ENCODE data around the gene LAMB4. TPM values are rescaled to one million over a fixed set of nuclear protein-coding genes. Genes with fewer than 3 reads are reported as not detected.

The LAMB4 gene
- total RNA-seq, 2 donors from 2014 or later = not detected

GRCh38 chr7:108137040-108137439 is 6.9 kb upstream of the LAMB4 start:
- Mint-ChIP-seq H3K9me3 (peaks cover 0 to 5% of the 10 kb centered on the region in 2 donors), H3K4me1 (ENCODE audit: low read depth) (peaks cover 37% of the 10 kb centered on the region), H3K27me3 (ENCODE audit: low read depth) (peaks cover 18% of the 10 kb centered on the region), H3K4me3 (no peak overlapping the region), H3K36me3 (ENCODE audit: insufficient read depth in 2 of 2) (peaks cover 2% of the 10 kb centered on the region in 2 donors), H3K27ac (no peak overlapping the region)
- no peak for ATAC-seq (replicated peaks in 1 of 2)
- no peak for DNase-seq

DNA sequence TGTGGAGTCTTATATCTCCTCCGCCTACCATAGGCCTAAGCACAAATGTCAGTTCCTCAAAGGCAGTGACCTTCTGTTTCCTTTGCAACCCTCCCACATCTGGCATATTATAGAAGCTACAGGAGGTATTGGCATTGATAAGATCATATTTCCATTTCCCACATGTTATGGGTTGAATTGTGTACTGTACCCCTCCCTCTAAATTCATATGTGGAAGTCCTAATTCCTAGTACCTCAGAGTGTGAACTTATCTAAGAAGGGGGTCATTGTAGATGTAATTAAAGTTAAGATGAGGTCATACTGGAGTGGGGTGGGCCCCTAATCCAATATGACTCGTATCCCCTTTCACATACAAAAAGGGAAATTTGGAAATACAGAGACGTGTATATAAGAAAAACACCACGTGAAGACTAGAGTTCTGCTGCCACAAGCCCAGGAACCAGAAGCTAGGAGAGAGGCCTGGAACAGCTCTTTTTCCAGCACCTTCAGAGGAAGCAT is 6.1 kb upstream of the LAMB4 start:
- no peak for DNase-seq
- ATAC-seq (replicated peaks in 1 of 2) = peak; percentile 39 to 49
- peaks cover 18% of the 10 kb centered on the region for H3K27me3 Mint-ChIP-seq (ENCODE audit: low read depth)
- H3K36me3 Mint-ChIP-seq (ENCODE audit: insufficient read depth in 2 of 2) = peaks cover 2% of the 10 kb centered on the region in 2 donors
- peak overlapping the region; percentile 3 to 11 for H3K4me3 Mint-ChIP-seq
- H3K9me3 Mint-ChIP-seq = peaks cover 0 to 5% of the 10 kb centered on the region in 2 donors
- H3K4me1 Mint-ChIP-seq (ENCODE audit: low read depth) = peaks cover 37% of the 10 kb centered on the region
- H3K27ac Mint-ChIP-seq = no peak overlapping the region

DNA sequence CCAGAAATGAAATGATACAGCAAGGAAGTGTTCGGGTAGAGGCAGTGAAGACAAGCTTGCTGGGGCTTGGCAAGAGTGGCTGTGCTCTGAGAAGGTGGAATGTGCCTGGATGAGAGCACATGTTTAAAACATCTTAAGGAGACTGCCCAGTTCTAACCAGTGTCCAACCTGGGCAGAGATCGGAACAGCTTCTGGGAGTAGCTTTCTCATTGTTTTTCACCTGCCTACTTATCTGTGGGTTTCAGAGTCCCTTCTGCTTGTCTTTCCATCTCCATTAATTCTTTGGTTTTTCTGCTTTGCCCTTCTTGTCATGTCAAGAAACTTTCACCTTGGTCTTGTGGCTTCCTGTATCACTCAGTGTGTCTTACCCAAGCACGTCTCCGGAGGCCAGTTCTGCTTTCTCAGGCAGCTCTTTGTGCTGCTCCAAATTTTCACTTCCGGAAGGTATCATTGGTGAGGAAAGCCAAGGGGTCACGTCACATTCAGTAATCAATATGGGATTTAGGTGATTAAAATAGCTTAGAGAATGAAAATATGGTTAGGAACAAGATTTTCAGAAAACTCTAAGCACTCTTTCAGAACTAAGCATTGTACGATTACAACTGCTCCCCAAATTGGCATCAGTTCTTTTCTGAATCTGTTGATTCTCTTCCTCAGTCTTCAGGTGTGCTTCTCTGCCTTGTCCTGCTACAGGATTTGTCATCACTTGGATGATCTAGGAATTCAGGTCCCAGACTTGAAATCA is 5.5 kb upstream of the LAMB4 start:
- H3K36me3 Mint-ChIP-seq (ENCODE audit: insufficient read depth in 2 of 2) = peaks cover 2% of the 10 kb centered on the region in 2 donors
- no peak overlapping the region for H3K27ac Mint-ChIP-seq
- H3K27me3 Mint-ChIP-seq (ENCODE audit: low read depth) = peaks cover 18% of the 10 kb centered on the region
- H3K4me1 Mint-ChIP-seq (ENCODE audit: low read depth) = peaks cover 37% of the 10 kb centered on the region
- H3K4me3 Mint-ChIP-seq = peak overlapping the region; percentile 11 to 33
- peak; percentile 91 to 92 for ATAC-seq (replicated peaks in 1 of 2)
- peaks cover 0 to 5% of the 10 kb centered on the region in 2 donors for H3K9me3 Mint-ChIP-seq
- peak; percentile 32 to 53 for DNase-seq

DNA sequence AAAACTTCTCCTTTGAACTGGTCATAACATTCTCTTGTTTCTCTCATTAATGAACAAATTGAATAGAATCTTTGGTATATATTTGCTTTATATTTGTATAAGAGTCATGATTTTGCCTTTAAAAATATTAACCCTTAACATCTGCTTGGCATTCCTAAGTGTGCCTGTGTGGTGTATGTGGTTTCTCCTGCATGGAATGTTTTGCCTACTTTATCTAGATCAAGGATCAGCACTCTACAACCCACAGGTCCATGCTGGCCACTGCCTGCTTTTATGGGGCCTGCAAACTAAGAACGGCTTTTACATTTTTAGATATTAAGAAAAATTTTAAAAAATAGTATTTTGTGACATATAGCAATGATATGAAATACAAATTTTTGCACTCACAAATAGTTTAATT is 4.3 kb upstream of the LAMB4 start:
- Mint-ChIP-seq H3K27me3 (ENCODE audit: low read depth) (peaks cover 14% of the 10 kb centered on the region), H3K36me3 (ENCODE audit: insufficient read depth in 2 of 2) (peaks cover 2% of the 10 kb centered on the region in 2 donors), H3K27ac (no peak overlapping the region), H3K9me3 (peaks cover 0 to 5% of the 10 kb centered on the region in 2 donors), H3K4me1 (ENCODE audit: low read depth) (peaks cover 37% of the 10 kb centered on the region), H3K4me3 (no peak overlapping the region)
- no peak for DNase-seq
- ATAC-seq (replicated peaks in 1 of 2) = no peak

- ATAC-seq (replicated peaks in 1 of 2) (no peak), DNase-seq (no peak)
- Mint-ChIP-seq H3K27ac (no peak overlapping the region), H3K4me3 (no peak overlapping the region), H3K36me3 (ENCODE audit: insufficient read depth in 2 of 2) (peaks cover 2% of the 10 kb centered on the region in 2 donors), H3K4me1 (ENCODE audit: low read depth) (peaks cover 27% of the 10 kb centered on the region), H3K27me3 (ENCODE audit: low read depth) (peaks cover 6% of the 10 kb centered on the region), H3K9me3 (peaks cover 0 to 4% of the 10 kb centered on the region in 2 donors)
These were observed 2.5 kb upstream of the LAMB4 start for GRCh38 chr7:108132551-108133265.

GRCh38 chr7:108129018-108129965 is 869 bp downstream of the LAMB4 start:
- no peak for DNase-seq
- no peak for ATAC-seq (replicated peaks in 1 of 2)
- no peaks in the 10 kb centered on the region for H3K9me3 Mint-ChIP-seq
- no peak overlapping the region for H3K27ac Mint-ChIP-seq
- H3K36me3 Mint-ChIP-seq (ENCODE audit: insufficient read depth in 2 of 2) = no peaks in the 10 kb centered on the region
- no peak overlapping the region for H3K4me3 Mint-ChIP-seq
- H3K27me3 Mint-ChIP-seq (ENCODE audit: low read depth) = peaks cover 6% of the 10 kb centered on the region
- H3K4me1 Mint-ChIP-seq (ENCODE audit: low read depth) = no peaks in the 10 kb centered on the region

DNA sequence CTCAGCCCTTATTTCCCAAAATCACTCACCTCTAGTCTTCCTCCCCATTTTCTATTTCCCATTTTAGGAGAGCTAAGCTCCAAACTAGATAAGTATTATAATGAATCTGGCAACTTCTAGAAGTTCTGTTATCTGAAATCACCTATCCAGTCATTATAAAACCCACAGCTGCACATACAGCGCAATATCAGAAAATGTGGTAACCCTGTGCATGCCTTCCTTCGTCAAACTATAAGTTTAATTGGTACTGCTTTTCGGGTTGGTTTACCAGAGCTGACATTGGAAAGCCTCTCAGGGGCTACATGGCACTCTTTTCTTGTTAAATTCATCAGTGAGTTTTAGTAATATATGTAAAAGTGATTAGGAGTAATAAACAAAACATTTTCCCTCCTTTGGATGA is 1.6 kb downstream of the LAMB4 start:
- H3K4me3 Mint-ChIP-seq = no peak overlapping the region
- no peaks in the 10 kb centered on the region for H3K36me3 Mint-ChIP-seq (ENCODE audit: insufficient read depth in 2 of 2)
- peaks cover 6% of the 10 kb centered on the region for H3K27me3 Mint-ChIP-seq (ENCODE audit: low read depth)
- no peak overlapping the region for H3K27ac Mint-ChIP-seq
- H3K9me3 Mint-ChIP-seq = no peaks in the 10 kb centered on the region
- H3K4me1 Mint-ChIP-seq (ENCODE audit: low read depth) = no peaks in the 10 kb centered on the region
- ATAC-seq (replicated peaks in 1 of 2) (peak in 1 of 2 donors; percentile 35), DNase-seq (no peak)

GRCh38 chr7:108127461-108127860 is 2.7 kb downstream of the LAMB4 start:
- Mint-ChIP-seq H3K36me3 (ENCODE audit: insufficient read depth in 2 of 2) (no peaks in the 10 kb centered on the region), H3K9me3 (no peaks in the 10 kb centered on the region), H3K27ac (no peak overlapping the region), H3K27me3 (ENCODE audit: low read depth) (peaks cover 3% of the 10 kb centered on the region), H3K4me3 (no peak overlapping the region), H3K4me1 (ENCODE audit: low read depth) (no peaks in the 10 kb centered on the region)
- ATAC-seq (replicated peaks in 1 of 2) (no peak), DNase-seq (no peak)

DNA sequence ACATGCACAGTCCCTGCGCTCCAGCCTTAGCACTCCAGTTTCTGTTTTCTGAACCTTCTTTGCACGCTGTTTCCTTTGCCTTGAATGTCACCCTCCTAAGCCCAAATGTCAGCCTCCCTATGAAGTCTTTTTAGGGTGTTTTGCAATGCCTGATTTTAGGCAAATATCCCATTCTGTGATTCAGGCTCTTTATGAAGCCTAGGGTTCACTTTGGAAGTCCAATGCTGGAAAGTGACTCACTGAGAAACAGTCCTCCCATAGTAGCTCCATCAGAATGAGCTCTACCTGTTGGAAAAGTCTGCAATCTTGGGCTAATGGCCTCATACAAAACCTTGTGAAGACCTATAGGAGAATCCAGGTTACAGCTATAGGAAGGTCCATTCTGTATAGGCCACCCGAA is 5.3 kb downstream of the LAMB4 start:
- Mint-ChIP-seq H3K4me3 (no peak overlapping the region), H3K9me3 (no peaks in the 10 kb centered on the region), H3K27ac (no peak overlapping the region), H3K4me1 (ENCODE audit: low read depth) (peaks cover 3% of the 10 kb centered on the region), H3K27me3 (ENCODE audit: low read depth) (no peaks in the 10 kb centered on the region), H3K36me3 (ENCODE audit: insufficient read depth in 2 of 2) (no peaks in the 10 kb centered on the region)
- no peak for DNase-seq
- no peak for ATAC-seq (replicated peaks in 1 of 2)

- H3K9me3 Mint-ChIP-seq = no peaks in the 10 kb centered on the region
- H3K36me3 Mint-ChIP-seq (ENCODE audit: insufficient read depth in 2 of 2) = no peaks in the 10 kb centered on the region
- no peaks in the 10 kb centered on the region for H3K27me3 Mint-ChIP-seq (ENCODE audit: low read depth)
- H3K4me3 Mint-ChIP-seq = no peak overlapping the region
- no peak for DNase-seq
- ATAC-seq (replicated peaks in 1 of 2) = no peak
- H3K4me1 Mint-ChIP-seq (ENCODE audit: low read depth) = peaks cover 3% of the 10 kb centered on the region
- no peak overlapping the region for H3K27ac Mint-ChIP-seq
These were observed 8.0 kb downstream of the LAMB4 start for GRCh38 chr7:108122181-108122580.

GRCh38 chr7:108120933-108121332 is 9.2 kb downstream of the LAMB4 start:
- Mint-ChIP-seq H3K9me3 (no peaks in the 10 kb centered on the region), H3K4me3 (no peak overlapping the region), H3K27ac (no peak overlapping the region), H3K36me3 (ENCODE audit: insufficient read depth in 2 of 2) (no peaks in the 10 kb centered on the region), H3K27me3 (ENCODE audit: low read depth) (peaks cover 2% of the 10 kb centered on the region), H3K4me1 (ENCODE audit: low read depth) (peaks cover 3% of the 10 kb centered on the region)
- DNase-seq (no peak), ATAC-seq (replicated peaks in 1 of 2) (no peak)

DNA sequence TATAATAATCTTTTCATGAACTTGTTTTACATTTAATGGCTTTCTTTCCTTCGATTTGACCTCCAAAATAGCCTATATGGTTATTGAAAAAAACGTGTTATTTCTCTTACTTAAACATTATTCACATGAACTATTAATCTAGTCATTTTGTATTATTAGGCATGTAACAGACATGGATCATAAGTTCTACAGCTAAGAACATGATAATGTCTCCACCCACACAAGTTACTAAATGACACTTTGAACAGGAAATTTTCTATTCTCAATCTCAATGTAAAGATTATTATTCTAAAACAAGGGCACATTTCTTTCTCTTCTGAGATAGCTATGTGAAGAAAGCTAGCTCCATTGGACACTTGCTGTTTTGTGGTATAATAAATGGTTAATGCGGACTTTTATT is 10.0 kb downstream of the LAMB4 start:
- Mint-ChIP-seq H3K9me3 (no peaks in the 10 kb centered on the region), H3K36me3 (ENCODE audit: insufficient read depth in 2 of 2) (no peaks in the 10 kb centered on the region), H3K4me3 (no peak overlapping the region), H3K27ac (no peak overlapping the region), H3K4me1 (ENCODE audit: low read depth) (peaks cover 3% of the 10 kb centered on the region), H3K27me3 (ENCODE audit: low read depth) (peaks cover 5% of the 10 kb centered on the region)
- DNase-seq (no peak), ATAC-seq (replicated peaks in 1 of 2) (no peak)

DNA sequence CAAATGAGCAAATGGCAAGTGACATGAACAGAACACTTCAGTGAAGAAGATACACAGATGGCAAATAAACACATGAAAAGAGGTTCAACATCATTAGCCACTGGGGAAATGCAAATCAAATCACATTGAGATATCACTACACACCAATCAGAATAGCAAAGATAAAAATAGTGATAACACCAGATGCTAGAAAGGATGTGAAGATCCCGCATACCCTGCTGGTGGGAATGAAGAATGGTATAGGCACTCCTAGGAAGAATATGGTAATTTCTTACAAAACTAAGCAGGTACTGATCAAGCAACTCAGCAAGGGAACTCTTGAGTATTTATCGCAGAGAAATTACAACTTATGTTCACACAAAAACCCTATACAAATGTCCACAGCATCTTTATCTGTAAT is 11.2 kb downstream of the LAMB4 start:
- H3K4me3 Mint-ChIP-seq = no peak overlapping the region
- no peak overlapping the region for H3K27ac Mint-ChIP-seq
- H3K4me1 Mint-ChIP-seq (ENCODE audit: low read depth) = peaks cover 3% of the 10 kb centered on the region
- DNase-seq (no peak), ATAC-seq (replicated peaks in 1 of 2) (no peak)
- no peaks in the 10 kb centered on the region for H3K9me3 Mint-ChIP-seq
- H3K36me3 Mint-ChIP-seq (ENCODE audit: insufficient read depth in 2 of 2) = no peaks in the 10 kb centered on the region
- peaks cover 5% of the 10 kb centered on the region for H3K27me3 Mint-ChIP-seq (ENCODE audit: low read depth)
